Left ventricle myocardium superior (tissue), 1 donor: ENCODE measurements around the gene LRMDA. TPM values are rescaled to one million over a fixed set of nuclear protein-coding genes. Genes with fewer than 3 reads are reported as not detected.

ENCODE experiments used
- ATAC-seq: fragments of 200-7000 bp; cut with Tn5 transposase; one replicate; pipeline ENCODE4 v1.9.1; 2020; ENCODE audit warnings: mild to moderate bottlenecking, moderate library complexity
- DNase-seq: peaks from one replicate; pipeline ENCODE4 v3.0.0-alpha.2; 2020
- intact Hi-C: fragments of 100-400 bp; cut with micrococcal nuclease; formaldehyde crosslinking; loops from one replicate; pipeline ENCODE4 v1.11.0; 2022
- total RNA-seq: library from RNA; stranded (reverse); fragmentation: NEBNext Ultra II Directional; extraction: Animal tissue kit (Norgen Biotek cat#: 25700); gene quantifications from one replicate; pipeline ENCODE4 v1.2.1, GENCODE V29; 2021
- donor health status: DM: no; HTN: yes; CAD: no; lungs with severe emphysema.

LRMDA gene
- total RNA-seq, 1 donor from 2014 or later = 23.1 TPM

- ATAC-seq (no peak), DNase-seq (no peak)
- intact Hi-C loops = no loop called here
Measured at GRCh38 chr10:75924309-75924902, 493.0 kb downstream of the LRMDA start.

DNA sequence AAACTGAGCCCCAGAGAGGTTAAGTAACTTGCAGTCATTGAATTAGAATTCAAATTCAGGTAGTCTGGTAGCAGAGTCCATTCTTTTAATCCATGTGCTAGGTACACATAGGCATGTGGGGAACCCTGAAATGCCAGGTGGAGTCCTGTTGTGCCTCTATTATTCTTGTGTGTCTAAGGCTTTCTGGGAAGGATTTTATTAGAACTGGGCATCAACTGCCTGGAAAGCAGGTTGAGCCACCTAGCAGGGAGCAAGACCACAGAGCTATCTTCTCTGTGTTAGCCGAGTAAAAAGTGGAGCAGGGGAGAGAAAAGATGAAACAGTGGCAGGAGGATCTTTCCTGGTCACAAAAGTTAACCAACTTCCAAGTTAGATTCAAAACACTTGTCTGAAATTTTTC, 494.6 kb downstream of the LRMDA start:
- ATAC-seq (no peak), DNase-seq (no peak)
- intact Hi-C loops = no loop called here

GRCh38 chr10:75926763-75927162, 495.3 kb downstream of the LRMDA start:
- ATAC-seq (no peak), DNase-seq (no peak)
- intact Hi-C loops = no loop called here

DNA sequence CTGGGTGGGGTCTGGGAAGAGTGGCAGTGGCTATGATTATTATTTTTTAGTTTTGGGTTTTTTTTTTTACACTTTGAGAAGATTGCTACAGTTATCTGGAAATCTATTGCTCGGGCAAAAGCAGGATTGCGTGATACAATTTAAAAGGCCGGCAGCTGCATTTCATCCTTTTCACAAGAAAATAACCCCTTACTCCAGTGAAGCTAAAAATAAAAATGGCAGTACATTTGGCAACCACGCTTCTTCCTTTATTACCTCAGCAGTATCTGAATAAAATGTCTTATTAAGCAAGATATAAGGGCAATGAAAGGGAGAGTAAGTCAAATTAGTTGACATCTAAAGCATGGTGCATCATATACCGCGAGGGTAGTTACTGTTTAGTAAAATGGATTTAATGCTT, 496.8 kb downstream of the LRMDA start:
- ATAC-seq (no peak), DNase-seq (no peak)
- intact Hi-C loops = no loop called here

- DNase-seq (no peak), ATAC-seq (no peak)
- intact Hi-C loops = no loop called here
Measured at GRCh38 chr10:75929630-75930161, 498.3 kb downstream of the LRMDA start.

- DNase-seq = no peak
- no peak for ATAC-seq
- intact Hi-C loops = no loop called here
Measured at GRCh38 chr10:75932921-75933320, 501.5 kb downstream of the LRMDA start.

GRCh38 chr10:75935240-75935639, 503.8 kb downstream of the LRMDA start:
- no peak for ATAC-seq
- no peak for DNase-seq
- intact Hi-C loops = no loop called here

DNA sequence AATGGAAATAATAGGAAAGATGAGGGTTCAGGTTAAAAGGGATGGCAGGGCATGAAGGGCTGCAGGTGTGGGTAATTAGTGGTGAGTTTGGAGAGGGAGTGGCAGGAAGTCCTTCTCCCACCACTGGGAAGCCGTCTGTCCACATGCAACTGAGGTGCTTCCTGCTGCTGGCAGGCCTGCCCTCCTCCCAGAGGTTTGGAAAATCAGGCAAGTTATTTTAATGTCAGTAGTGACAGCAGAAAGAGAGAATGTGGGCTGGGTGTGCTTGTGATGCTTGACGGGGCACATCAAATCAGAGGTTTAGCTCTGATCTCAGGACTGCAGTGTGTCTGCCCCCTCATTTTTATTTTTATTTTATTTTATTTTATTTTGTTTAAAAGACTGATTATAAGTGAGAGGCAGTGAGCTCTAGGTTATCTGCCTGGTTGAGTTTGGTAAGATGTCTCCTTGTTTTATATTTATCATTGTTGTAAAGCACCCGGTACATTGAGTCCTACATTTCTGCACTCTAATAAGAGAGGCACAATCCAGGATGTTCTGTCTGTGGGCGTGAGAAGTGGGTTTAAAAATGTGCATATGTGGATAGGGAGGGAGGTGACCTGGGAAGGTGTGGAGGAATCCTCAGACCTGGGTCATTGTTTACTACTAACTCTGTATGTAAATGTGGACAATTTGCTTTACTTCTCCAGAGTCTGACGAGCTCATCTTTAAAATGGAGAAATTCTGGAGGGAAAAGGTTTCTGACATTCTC, 504.4 kb downstream of the LRMDA start:
- ATAC-seq = no peak
- DNase-seq = no peak
- intact Hi-C loops = no loop called here

GRCh38 chr10:75936841-75937240, 505.4 kb downstream of the LRMDA start:
- intact Hi-C loops = no loop called here
- no peak for ATAC-seq
- DNase-seq = no peak

DNA sequence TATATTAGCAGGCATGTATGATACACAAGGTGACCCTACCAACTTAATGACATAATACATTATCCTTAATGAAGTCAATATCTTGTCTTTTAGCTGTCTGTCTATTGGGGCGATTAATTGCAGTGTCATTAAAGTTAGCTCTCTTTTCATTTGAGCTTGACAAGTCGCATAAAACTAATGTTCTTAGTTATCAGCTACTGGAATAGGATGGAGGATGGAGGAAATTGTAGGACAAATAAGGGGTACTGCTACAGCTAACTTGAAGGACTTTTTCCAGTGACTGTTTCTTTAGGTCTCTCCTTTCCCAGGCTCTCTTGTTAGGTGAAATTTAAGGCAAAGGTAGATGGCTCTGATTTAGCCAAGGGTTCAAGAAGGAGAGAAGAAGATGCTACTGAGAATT, 506.4 kb downstream of the LRMDA start:
- intact Hi-C loops = no loop called here
- ATAC-seq = no peak
- no peak for DNase-seq

DNA sequence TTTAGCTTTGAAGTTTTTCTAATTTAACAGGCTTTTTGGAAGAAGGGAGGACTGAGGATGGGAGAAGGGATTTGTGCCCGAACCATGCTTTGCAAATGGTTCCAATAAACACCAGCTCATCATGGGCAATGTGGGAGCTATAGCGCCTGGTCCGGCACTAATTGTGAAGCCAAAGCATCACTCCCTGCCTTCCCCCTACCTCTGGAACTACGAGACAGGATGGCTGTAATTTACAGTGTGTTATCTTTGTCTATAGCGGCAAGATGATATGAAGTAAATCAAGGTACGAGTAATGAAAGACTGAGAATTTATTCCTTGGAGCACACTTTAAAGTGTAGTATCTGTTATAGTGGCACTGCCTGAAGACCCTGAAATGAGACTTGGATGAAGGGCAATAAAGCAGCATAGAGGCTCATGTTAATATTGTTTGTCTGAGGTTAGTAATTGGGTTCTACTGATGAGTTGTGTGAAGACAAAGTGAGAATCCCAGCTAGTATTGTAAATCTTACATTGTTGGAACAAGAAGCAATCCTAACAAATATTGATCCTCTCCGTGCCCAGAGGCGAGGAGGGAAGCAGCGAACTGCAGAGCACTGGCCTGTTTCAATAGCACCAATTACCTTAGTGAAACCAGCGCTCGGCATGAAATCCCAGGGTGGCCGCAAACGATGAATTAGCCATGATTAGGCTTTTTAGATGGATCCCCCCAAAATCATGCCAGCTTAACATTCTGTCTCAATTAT, 507.1 kb downstream of the LRMDA start:
- ATAC-seq = no peak
- DNase-seq = no peak
- intact Hi-C loops = no loop called here

DNA sequence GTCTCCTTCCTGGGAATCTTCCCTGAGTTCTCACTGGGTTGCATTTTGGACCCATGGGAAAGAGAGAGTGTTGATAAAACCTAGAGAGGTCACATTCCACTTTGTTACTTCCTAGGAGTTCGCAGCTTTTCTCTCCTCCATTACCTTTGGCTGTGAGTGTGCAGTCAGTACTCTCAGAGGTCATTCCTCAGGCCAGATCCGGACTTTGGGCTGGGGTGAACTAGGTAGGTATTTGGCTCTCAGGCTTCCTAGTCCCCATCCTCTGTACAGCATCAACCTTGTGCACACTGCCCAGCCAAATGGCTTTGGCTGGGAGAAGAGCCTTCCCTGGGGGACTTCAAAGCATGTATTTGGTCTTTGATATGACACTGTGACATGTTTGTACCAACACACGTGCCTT, 508.1 kb downstream of the LRMDA start:
- intact Hi-C loops = no loop called here

DNA sequence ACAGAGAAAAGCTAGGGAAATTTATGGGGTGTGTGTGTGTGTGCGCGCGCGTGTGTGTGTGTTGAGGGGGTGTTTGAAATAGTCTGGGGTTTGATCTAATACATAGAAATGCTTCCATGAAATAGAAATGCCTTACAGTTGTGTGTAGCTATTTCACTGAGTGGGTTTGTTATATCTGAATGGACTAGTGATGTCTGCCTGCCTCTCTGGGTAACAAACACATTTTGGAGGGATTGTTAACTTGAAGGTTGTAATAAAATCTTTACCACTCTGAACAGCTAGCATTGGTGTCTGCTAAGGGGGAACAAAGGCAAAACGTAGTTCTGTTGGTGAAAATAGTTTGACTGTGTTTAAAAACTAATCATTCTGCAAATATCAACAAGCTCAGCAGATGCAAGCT, 509.3 kb downstream of the LRMDA start:
- intact Hi-C loops = no loop called here
- ATAC-seq (no peak), DNase-seq (no peak)

More for the DNA sequence above, 508.1 kb downstream of the LRMDA start:
- no peak for ATAC-seq
- DNase-seq = no peak

GRCh38 chr10:75941223-75941801, 509.9 kb downstream of the LRMDA start:
- intact Hi-C loops = no loop called here
- no peak for ATAC-seq
- no peak for DNase-seq

GRCh38 chr10:75944061-75944460, 512.6 kb downstream of the LRMDA start:
- ATAC-seq (no peak), DNase-seq (no peak)
- intact Hi-C loops = no loop called here

DNA sequence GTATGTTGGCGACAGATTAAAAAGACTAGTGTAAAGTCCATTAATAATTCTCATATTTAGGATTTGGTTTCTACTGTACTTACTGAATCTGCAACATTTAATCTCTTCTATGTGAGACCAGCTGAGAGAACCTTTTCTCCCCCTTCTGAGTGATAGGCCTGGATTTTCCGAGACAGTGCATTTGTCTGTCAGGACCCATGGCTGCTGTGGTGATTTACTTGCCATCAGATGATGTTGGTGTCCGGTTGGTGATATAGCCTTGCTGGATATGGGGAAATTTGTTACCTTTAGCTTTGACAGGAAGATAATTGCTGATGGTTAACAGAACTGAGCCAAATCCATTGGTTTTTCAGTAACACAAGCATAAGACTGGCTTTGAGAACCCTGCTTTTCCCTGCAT, 517.2 kb downstream of the LRMDA start:
- no peak for ATAC-seq
- intact Hi-C loops = no loop called here
- no peak for DNase-seq

DNA sequence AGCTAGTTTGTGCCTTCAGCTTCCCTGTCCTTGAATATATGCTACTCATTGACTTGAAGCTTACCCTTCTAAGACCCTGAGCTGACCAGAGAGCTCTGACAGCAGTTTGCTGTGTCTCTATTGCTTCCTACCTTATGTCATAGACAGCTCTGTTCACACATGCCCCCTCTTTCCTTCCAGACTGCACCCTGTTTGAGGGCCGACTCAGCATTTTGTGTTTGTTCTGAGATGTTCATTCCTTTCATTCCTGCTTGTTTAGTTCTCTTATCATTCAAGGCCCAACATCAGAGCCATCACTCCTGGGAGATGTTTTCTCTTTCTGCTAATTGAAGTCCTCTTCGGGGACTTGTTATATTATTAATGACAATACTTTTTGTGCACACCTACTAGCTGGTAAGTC, 518.9 kb downstream of the LRMDA start:
- DNase-seq = no peak
- intact Hi-C loops = no loop called here
- no peak for ATAC-seq

GRCh38 chr10:75950997-75951589, 519.7 kb downstream of the LRMDA start:
- intact Hi-C loops = no loop called here
- DNase-seq (no peak), ATAC-seq (no peak)

GRCh38 chr10:75951627-75952026, 520.2 kb downstream of the LRMDA start:
- no peak for ATAC-seq
- intact Hi-C loops = no loop called here
- no peak for DNase-seq

- DNase-seq (no peak), ATAC-seq (no peak)
- intact Hi-C loops = no loop called here
Measured at GRCh38 chr10:75952093-75952492, 520.7 kb downstream of the LRMDA start.
